CD4-positive, alpha-beta T cell treated with Interferon gamma for 1 hour (primary cell): ENCODE measurements around the gene FAM118A.
"Not testable (repeated sequence)": the region's sequence is repeated elsewhere in the genome, so short reads cannot be mapped to it uniquely, and the experiment has no call there.

Experiments
- DNase-seq: peaks from one replicate; pipeline ENCODE4 v3.0.0-alpha.2; 2020

The FAM118A gene

DNA sequence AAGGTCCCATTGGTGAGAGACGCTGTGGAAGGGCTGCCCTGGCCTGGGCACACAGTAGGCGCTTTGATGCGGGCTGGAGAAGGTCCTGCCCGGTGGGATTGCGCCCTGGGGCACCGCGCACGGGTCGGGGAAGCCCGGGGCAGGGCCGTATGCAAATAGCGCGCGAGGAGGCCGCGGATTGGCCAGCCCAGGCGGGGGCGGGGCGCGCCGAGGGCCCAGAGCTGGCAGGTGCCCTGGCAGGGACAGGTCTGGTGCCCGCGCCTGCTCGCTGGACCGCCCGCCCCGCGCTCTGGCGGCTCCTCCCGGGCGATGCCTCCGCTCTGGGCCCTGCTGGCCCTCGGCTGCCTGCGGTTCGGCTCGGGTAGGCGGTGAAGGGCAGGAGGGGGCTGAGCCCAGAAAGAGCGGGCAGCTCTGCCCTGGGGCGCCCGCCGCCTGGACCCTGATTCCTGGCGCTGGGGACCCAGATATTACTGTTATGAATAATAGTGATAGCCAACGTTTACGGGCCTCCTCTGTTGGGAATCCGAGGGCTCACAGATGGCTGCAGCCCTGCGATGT lies 24.9 kb upstream of the FAM118A start, which contains the start of gene UPK3A:
Gene UPK3A, plus strand, starts transcription at position 245 of the 558 bp plus-strand sequence. Its CDS starts 65 bp downstream, at position 310.
- DNase-seq, result peak; percentile 70

DNA sequence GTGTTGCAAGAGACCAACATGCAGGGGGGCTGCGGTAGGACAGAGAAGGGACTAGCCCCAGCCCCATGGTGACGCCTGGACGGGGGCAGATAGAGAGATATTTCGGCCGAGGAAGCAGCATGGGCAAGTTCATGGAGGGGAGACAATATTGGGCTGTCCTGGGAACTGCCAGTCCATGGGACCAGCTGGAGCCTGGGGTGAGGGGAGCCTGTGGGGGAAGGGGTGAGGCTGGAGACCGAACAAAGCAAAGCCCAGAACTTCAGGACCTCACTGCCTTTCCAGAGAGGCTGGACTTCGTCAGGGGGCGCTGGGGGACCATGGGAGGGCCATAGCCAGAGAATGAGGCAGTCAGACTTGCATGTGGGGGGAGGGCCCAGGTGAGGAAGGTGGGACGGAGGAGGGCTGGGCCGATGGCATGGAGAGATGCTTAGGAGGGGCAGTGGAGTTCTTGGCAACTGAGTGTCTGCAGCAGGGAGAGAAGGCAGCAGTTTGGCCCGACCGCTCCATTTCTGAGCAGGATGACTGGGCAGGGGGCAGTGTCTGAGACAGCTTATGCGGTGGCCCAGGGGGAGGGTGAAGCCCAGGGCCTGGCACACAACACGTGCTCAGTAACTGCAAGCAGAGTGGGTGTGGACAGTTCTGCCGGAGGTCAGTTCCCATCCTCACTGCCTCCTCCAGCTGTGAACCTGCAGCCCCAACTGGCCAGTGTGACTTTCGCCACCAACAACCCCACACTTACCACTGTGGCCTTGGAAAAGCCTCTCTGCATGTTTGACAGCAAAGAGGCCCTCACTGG lies 24.3 kb upstream of the FAM118A start:
- DNase-seq, result no peak

DNA sequence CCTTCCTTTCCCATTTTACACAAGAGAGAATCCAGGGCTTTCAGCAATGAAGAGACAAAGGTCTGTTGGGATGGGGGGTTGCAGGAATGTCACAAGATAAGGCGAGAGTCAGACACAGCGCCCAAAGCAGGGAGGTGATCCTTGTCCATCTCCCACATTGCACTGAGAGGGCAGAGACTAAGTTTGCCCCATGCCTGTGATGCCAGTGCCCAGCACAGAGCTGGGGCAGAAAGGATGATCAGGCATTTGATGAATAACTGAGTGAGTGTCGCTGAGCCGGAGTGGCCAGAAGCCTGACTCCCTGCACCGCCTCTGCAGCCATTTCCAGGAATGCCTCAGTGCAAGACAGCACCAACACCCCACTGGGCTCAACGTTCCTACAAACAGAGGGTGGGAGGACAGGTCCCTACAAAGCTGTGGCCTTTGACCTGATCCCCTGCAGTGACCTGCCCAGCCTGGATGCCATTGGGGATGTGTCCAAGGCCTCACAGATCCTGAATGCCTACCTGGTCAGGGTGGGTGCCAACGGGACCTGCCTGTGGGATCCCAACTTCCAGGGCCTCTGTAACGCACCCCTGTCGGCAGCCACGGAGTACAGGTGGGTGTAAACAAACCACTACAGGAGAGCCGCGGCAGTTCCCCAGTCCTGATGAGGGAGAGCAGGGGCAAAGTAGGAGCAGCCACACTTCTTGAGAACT lies 22.7 kb upstream of the FAM118A start:
- no peak for DNase-seq

DNA sequence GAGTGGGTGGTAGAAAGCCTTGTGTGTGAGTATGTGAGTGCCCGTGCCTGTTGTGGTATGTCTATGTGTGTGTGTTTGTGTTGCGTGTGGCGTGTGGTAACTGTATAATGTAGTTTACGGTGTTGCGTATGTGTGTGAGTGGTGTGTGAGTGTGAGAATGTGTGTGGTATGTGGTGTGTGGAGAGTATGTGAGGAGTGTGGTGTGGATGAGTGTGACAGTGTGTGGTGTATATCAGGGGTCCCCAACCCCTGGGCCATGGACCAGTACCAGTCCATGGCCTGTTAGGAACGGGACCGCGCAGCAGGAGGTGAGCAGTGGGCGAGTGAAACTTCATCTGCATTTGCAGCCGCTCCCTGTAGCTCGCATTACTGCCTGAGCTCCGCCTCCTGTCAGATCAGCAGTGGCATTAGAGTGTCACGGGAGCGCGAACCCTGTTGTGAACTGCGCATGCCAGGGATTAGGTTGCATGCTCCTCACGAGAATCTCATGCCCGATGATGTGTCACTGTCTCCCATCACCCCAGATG lies 19.3 kb upstream of the FAM118A start:
- DNase-seq, result no peak

DNA sequence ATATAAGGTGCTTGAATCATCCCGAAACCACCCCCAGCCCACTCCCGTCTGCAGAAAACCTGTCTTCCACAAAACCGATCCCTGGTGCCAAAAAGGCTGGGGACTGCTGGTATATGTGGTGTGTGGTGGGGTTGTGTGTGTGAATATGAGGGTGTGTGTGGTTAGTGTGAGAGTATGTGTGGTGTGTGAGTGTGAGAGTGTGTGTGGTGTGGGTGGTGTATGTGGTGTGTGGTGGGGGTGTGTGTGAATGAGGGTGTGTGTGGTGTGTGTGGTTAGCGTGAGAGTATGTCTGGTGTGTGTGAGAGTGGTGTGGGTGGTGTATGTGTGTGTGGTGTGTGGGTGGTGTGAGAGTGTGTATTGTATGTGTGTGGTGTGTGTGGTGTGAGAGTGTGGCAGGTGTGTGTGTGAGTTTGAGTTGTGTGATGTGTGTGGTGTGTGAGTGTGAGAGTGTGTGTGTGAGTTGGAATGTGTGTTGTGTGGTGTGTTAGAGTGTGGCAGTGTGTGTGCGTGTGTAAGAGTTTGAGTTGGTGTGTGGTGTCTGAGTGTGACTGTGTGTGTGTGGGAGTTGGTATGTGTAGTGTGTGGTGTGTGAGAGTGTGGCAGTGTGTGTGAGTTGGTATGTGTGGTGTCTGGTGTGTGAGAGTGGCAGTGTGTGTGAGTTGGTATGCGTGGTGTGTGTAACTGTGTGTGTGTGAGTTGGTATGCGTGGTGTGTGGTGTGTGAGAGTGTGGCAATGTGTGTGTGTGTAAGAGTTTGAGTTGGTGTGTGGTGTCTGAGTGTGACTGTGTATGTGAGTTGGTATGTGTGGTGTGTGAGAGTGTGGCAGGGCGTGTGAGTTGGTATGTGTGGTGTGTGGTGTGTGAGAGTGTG lies 18.4 kb upstream of the FAM118A start:
- DNase-seq, result no peak

DNA sequence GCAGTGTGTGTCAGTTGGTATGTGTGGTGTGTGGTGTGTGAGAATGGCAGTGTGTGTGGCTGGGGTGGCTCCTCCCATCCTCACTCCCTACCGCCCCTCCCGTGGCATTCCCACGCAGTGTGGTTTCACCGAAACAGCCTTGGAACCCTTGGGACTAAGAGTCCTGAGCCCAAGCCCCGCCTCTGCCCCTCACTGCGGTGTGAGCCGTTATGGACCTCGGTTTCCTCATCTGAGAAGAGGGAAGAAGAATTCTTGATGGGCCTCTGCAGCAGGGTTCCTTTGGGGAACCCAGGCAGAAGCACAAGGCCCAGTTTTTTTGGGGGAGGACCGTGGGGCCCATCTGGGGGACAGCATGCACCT lies 17.8 kb upstream of the FAM118A start:
- DNase-seq, result no peak

DNA sequence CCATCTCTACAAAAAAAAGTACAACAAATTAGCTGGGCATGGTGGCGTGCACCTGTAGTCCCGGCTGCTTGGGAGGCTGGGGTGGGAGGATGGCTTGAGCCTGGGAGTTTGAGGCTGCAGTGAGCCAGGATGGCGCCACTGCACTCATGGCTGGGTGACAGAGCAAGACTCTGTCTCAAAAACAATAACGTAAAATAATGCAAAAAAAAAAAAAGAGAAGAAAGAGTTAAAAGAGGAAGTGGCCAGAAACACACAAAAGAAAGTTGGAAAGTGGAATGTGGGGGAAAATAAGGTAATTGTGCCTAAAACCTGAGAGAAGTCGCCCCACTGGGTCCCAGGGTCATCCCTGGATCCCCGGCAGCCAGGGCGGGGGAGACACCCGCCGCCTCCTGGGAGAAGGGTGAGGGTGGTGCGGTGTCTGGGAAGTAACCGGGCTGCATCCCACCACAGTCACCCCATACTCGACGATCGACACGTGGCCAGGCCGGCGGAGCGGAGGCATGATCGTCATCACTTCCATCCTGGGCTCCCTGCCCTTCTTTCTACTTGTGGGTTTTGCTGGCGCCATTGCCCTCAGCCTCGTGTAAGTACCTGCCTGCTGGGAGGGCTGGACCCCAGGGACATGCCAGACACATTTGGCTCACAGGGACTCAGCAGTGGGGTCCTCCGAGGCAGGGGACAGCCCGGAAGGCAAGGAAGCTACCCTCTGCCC lies 16.8 kb upstream of the FAM118A start:
- DNase-seq, result no peak

DNA sequence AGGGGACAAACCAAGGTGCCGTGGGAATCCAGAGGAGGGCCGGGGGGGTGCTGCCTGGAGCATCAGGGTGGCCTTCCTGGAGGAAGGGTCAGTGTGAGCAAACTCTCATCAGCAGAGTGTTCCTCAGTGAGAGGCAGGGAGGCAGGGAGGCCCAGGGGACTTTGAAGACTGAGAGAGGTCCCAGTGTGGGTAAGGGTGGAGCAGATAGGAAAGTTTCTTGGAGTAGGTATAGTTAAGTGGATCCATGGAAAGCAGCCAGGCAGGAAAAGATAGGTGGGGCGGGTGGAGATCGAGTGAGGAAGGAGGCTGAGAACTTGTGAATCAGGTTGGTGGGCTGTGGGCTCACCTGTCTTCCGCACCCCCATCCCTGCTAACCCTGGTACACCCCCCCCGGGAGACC lies 15.7 kb upstream of the FAM118A start:
- no peak for DNase-seq

DNA sequence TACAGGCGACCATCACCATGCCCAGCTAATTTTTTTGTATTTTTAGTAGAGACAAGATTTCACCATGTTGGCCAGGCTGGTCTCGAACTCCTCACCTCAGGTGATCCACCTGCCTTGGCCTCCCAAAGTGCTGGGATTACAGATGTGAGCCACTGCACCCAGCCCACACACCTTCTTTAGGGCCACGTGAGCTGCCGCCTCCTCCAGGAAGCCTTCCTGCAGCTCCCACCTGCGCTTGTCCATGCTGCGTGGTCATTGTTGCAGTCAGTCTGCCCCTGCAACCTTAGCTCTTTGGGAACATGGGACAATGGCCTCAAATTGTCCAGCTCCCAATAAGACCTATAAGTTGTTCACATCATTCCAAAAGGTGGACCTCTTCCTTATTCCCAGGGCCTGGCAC lies 14.7 kb upstream of the FAM118A start:
- not testable (repeated sequence) for DNase-seq

DNA sequence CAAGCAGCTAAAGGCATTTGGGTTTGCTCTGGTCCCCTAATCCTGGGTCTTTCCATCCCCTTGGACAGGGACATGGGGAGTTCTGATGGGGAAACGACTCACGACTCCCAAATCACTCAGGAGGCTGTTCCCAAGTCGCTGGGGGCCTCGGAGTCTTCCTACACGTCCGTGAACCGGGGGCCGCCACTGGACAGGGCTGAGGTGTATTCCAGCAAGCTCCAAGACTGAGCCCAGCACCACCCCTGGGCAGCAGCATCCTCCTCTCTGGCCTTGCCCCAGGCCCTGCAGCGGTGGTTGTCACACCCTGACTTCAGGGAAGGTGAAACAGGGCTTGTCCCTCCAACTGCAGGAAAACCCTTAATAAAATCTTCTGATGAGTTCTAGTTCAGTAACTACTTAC lies 14.2 kb upstream of the FAM118A start:
- no peak for DNase-seq

DNA sequence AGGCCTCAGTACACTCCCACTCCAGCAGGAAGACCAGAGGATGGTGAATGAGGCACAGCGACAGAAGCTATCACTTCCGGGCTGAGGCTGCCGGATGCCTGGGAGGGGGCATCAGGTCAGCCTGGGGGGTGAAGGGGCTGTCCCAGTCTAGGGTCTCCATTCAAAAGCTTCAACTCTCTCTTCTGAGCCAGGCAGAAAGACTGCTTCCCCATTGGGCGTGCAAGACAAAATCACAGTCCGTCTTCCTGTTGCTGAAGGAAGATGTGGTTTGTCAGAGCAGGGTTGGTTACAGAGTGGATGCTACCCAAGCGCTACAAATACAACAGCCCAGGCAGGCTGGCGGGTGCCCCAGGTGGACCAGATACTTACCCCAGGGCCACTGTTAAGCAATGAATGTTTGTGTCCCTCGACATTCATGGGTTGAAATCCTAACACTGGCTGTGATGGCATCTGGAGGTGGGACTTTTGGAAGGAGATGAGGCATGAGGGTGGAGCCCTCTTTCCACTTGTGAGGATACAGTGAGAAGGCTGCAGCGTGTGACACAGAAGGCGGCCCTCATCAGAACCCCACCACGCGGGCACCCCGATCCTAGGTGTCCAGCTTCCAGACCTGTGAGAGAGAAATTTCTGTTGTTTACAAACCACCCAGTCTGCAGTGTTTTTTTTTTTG lies 13.0 kb upstream of the FAM118A start:
- DNase-seq, result peak; percentile 39

DNA sequence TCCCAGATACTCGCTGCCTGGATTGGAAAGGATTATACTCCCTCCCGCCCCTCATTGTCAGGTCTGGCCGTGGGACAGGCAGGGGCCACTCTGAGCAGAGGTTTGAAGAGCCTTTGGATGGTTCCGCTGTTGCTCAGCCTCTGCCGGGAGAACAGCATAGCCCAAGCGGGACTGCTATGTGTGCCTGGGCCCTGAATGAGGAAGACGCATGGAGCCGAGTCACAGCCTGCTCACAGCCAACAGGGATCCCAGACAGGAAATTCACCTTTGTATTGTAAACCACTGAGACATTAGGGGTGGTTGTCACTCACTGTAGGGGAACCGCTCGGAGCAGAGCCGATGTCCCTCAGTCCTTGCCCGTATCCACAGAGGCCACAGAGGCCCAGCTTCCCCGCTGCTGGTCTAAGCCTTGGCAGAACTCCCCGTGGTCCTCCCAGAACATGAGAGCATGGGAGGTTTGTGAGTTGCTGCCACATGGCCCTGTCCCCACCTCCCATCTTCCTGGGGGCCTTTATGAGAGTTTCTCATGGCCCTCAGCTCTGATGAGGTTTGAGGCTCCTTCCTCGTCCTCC lies 10.7 kb upstream of the FAM118A start:
- no peak for DNase-seq

DNA sequence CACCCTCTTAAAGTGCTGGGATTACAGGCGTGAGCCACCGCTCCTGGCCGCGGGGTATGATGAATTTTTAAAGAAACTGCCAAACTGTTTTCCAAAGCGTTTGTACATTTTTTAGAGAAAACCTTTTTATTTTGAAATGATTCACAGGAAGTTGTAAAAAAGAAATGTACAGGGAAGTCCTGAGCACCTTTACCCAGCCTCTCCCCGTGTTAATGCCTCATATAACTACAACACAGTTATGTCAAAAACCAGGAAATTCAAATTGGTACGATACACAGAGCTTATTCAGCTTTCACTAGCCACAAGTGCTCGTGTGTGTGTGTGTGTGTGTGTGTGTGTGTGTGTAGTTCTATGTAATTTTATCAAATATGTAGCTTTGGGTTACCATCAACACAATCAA lies 7.0 kb upstream of the FAM118A start:
- DNase-seq, result no peak

DNA sequence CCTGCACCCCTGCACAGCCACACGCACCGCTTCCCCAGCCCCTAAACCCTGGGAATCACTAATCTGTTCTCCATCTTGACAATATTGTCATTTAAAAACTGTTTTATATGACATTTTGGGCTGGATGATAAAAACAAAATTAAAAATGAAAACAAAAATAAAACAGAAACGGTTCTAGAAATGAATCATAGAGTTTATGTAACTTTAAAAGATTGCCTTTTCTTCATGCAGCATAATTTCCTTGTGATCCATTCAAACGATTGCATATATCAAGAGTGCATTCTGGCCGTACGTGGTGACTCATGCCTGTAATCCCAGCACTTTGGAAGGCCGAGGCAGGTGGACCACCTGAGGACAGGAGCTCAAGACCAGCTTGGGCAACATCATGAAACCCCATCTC lies 6.6 kb upstream of the FAM118A start:
- no peak for DNase-seq

DNA sequence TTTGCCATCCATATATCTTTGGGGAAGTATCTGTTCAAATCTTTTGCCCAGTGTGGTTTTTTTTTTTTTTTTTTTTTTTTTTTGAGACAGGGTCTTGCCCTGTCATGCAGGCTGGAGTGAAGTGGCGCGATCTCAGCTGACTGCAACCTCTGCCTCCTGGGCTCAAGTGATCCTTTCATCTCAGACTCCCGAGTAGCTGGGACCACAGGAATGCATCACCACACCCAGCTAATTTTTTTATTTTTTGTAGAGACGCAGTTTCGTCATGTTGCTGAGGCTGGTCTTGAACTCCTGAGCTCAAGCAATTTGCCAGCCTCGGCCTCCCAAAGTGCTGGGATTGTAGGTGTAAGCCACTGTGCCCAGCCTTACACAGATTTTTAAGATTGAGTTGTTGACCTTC lies 4.8 kb upstream of the FAM118A start:
- no peak for DNase-seq

DNA sequence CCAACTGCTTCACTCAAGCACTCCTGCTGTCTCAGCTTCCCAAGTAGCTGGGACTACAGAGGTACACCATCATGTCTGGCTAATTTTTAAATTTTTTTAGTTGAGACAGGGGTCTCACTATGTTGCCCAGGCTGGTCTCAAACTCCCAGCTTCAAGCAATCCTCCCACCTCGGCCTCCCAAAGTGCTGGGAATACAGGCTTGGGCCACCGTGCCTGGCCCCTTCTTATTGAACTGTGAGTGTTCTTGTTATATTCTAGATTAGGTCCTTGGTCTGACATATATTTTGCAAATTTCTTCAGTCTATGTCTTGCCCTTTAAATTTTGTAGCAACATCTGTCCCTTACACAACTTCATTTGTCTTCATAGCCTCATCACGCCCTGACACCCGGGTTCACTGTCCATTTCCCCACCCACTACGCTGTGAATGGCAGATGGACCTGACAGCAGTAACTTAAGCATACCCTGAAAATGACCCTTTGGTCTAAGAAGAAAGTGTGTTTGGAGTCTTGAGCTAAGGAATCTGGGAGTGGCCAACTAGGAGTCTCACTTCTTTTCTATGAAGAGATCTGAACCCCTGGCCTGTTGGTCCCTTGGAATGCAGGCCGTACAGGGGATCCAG lies 4.2 kb upstream of the FAM118A start:
- no peak for DNase-seq

DNA sequence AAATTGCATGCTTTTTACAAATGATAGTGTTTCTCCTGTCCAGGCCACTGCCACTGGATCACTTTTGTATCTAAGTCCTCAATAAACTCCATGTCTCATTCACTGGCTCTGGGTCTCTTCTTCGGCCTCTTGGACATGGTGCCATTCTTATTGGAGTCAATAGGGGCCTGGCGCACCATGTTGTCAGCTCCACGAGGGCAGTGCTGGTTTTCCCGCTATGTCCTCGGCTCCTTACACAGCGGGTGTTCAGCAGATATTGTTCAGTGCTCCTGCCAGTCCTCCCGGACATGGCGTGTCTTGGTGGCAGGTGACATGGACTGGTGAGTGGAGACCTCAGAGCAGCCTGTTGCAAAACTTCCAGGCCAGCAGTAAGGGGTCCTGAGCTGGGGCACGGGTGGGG lies 3.6 kb upstream of the FAM118A start:
- no peak for DNase-seq

DNA sequence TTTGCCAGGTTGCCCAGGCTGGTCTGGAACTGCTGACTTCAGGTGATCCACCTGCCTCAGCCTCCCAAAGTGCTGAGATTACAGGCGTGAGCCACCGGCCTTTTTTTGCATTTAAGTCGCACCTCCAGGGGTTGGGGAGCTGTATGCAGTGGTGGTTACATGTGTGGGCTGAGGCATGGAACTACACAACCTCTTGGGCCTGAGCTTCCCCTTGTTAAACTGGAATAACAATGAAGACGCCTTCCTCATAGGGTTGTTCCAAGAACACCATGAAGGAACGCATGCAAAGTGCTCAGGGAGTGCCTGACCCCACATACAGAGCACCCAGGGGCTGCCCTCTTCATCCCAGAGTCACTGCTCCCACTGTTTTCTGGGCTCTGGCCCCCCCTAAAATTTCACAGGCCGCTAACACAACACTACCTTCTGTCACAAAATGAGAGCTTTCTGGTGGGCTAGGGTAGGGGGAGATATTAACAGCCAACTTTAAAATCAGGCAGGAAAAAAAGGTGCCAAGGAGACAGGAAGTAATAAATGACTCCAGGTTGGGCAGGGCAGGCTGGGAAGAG lies 1.3 kb upstream of the FAM118A start:
- no peak for DNase-seq

DNA sequence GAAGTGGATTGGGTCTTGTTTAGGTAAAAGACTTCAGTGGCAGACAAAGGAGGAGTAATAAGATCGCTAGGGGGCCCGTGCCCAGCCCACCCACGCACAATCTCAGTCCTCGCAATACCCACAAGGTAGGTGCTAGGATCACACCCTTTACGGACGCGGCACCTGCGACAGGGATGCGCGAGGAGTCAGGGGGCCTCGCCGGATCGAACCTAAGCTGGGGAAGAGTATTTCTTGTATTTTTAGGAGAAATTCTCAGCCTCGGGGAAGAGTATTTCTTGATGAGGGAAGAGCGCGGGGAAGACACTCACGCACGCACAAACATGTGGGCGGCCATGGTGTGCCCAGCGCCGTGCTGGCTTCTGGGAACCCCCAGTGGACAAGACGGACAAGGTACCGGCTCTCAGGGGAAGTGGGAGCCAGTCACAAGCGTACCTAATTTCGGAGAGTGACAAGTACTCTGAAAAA lies 745 bp upstream of the FAM118A start:
- DNase-seq, result no peak

DNA sequence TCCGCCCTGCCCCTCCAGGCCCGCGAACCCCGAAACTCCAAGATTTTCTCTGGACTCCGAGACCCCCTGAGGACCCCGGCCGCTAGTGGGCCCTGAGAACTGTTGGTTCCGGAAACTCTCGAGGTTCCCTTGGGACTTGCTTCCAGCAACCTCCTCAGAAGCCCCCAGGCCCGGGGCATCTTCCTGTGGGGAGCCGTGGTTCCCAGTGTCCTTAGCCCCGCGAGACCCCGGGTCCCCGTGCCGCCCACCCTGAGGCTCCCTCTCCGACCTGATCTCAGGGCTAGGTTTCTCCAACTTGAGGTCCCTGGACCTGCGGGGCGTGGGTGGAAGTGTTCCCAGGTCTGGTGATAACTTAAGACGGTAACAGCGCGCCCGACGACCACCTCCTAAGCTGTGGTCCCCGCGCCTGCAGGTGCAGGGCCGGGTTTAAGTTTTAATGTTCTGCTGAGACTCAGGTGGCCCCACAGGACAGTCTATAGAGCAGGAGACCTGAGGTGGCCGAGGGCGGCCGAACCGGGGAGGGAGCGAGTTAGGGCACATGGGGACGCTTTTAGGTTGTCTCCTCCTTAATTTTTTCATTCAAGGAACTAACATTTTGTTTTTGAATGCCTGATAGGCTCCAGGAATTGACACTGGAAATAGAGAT lies 720 bp downstream of the FAM118A start:
- DNase-seq, result no peak
